Neuronal stem cell (in vitro differentiated cells): Measurements from ENCODE around the gene CGB5.

Source experiments
- DNase-seq: peaks from one replicate; pipeline ENCODE4 v3.0.0-alpha.2; 2013; ENCODE audit warnings: low spot score
- H2AFZ ChIP-seq: one replicate; pipeline ENCODE4 v1.6.1; 2013; ENCODE audit warnings: mild to moderate bottlenecking, low read length, inconsistent platforms
- H2AK5ac ChIP-seq: 2 replicates; pipeline ENCODE4 v1.6.1; 2013; ENCODE audit warnings: low read depth, mild to moderate bottlenecking, inconsistent platforms, low read length, moderate library complexity, mixed read lengths
- H2BK120ac ChIP-seq: 2 replicates; pipeline ENCODE4 v1.6.1; 2013; ENCODE audit warnings: low read depth, mild to moderate bottlenecking, inconsistent platforms, low read length, moderate library complexity, mixed read lengths
- H2BK12ac ChIP-seq: one replicate; pipeline ENCODE4 v1.6.1; 2013; ENCODE audit warnings: low read length, inconsistent platforms
- H2BK15ac ChIP-seq: 2 replicates; pipeline ENCODE4 v1.6.1; 2013; ENCODE audit warnings: mild to moderate bottlenecking, low read length, inconsistent platforms, mixed read lengths
- H2BK5ac ChIP-seq: one replicate; pipeline ENCODE4 v1.6.1; 2013; ENCODE audit warnings: inconsistent platforms, mild to moderate bottlenecking, low read length, moderate library complexity
- H3K14ac ChIP-seq: one replicate; pipeline ENCODE4 v1.6.1; 2013; ENCODE audit warnings: low read length, inconsistent platforms
- H3K18ac ChIP-seq: 2 replicates; pipeline ENCODE4 v1.6.1; 2013; ENCODE audit warnings: low read length, inconsistent platforms
- H3K23ac ChIP-seq: 2 replicates; pipeline ENCODE4 v1.6.1; 2013; ENCODE audit warnings: low read depth, mild to moderate bottlenecking, mixed read lengths, low read length, inconsistent platforms; ENCODE audit not compliant: poor library complexity
- H3K27ac ChIP-seq: replicated peaks from 3 replicates; pipeline ENCODE4 v1.5.1; 2013; ENCODE audit warnings: low read length, inconsistent platforms
- H3K27me3 ChIP-seq, 3 experiments: 2 replicates each; pipeline ENCODE4 v1.6.1; 2013; ENCODE audit warnings: low read length in 3 of 3, mild to moderate bottlenecking in 2 of 3, inconsistent platforms in 1 of 3, low read depth in 1 of 3, mixed read lengths in 1 of 3, moderate library complexity in 1 of 3; ENCODE audit not compliant: control insufficient read depth in 3 of 3, insufficient read depth in 3 of 3
- H3K36me3 ChIP-seq, 2 donors: replicated peaks in 1 of 2; 2 replicates each; pipeline ENCODE4 v1.6.1; 2013; ENCODE audit warnings: low read length in 2 of 2; ENCODE audit not compliant: control insufficient read depth in 2 of 2, insufficient read depth in 2 of 2
- H3K4ac ChIP-seq: 2 replicates; pipeline ENCODE4 v1.6.1; 2013; ENCODE audit warnings: inconsistent platforms, mild to moderate bottlenecking, low read length, moderate library complexity
- H3K4me1 ChIP-seq, 2 donors: 1 replicate in 1 of 2; 2 replicates in 1 of 2; pipeline ENCODE4 v1.6.1; 2013; ENCODE audit warnings: low read length in 2 of 2, low read depth in 1 of 2; ENCODE audit not compliant: control insufficient read depth in 2 of 2, insufficient read depth in 1 of 2
- H3K4me2 ChIP-seq: one replicate; pipeline ENCODE4 v1.6.1; 2013; ENCODE audit warnings: mild to moderate bottlenecking, low read length, inconsistent platforms; ENCODE audit not compliant: insufficient read depth, poor library complexity, severe bottlenecking
- H3K4me3 ChIP-seq, 2 donors: 2 replicates each; pipeline ENCODE4 v1.5.1; 2013; ENCODE audit warnings: low read length in 2 of 2, mild to moderate bottlenecking in 2 of 2, inconsistent platforms in 1 of 2, moderate library complexity in 1 of 2
- H3K79me1 ChIP-seq: one replicate; pipeline ENCODE4 v1.6.1; 2013; ENCODE audit warnings: low read depth, mild to moderate bottlenecking, inconsistent platforms, low read length, moderate library complexity
- H3K9ac ChIP-seq: one replicate; pipeline ENCODE4 v1.6.1; 2013; ENCODE audit warnings: mild to moderate bottlenecking, low read depth, low read length, inconsistent platforms; ENCODE audit not compliant: poor library complexity
- H3K9me3 ChIP-seq, 2 donors: replicated peaks in 1 of 2; 2 replicates each; pipeline versions ENCODE3 to v1.6.1; 2013; ENCODE audit warnings: low read length in 2 of 2, mild to moderate bottlenecking in 2 of 2, inconsistent platforms in 1 of 2, low read depth in 1 of 2, mixed read lengths in 1 of 2, moderate library complexity in 1 of 2; ENCODE audit not compliant: control insufficient read depth in 2 of 2, insufficient read depth in 1 of 2
- H4K8ac ChIP-seq: one replicate; pipeline ENCODE4 v1.6.1; 2013; ENCODE audit warnings: low read depth, mild to moderate bottlenecking, inconsistent platforms, low read length, moderate library complexity
- H4K91ac ChIP-seq: one replicate; pipeline ENCODE4 v1.6.1; 2013; ENCODE audit warnings: low read length, low read depth, mild to moderate bottlenecking, inconsistent platforms; ENCODE audit not compliant: poor library complexity
- WGBS, 2 donors: extraction: QIAGEN DNeasy Blood & Tissue Kit; methylation state at CpG; one replicate each; pipeline ENCODE4 v1.1.7; 2013; ENCODE audit warnings: missing lambda C conversion rate in 2 of 2, mixed read lengths in 1 of 2; ENCODE audit not compliant: insufficient read length in 2 of 2, insufficient replicate concordance in 1 of 2; ENCODE audit errors: extremely low coverage in 2 of 2; 5-methylcytosine and 5-hydroxymethylcytosine counted together

Gene CGB5

GRCh38 chr19:49065905-49066512, 22.4 kb downstream of the CGB5 start:
- Histone ChIP-seq H3K9ac (peak overlapping the region; percentile 25), H3K14ac (peak overlapping the region; percentile 11), H2BK5ac (no peak overlapping the region), H3K27ac (no peak overlapping the region), H2BK12ac (no peak overlapping the region), H2BK15ac (peak overlapping the region; percentile 54), H2AFZ (no peak overlapping the region), H3K27me3 (peaks cover 0 to 78% (median 39%) of the 10 kb centered on the region in 3 experiments), H3K4me2 (no peak overlapping the region), H3K36me3 (no peaks in the 10 kb centered on the region), H2BK120ac (no peak overlapping the region), H3K4me3 (no peak overlapping the region), H4K91ac (no peak overlapping the region), H3K4ac (no peak overlapping the region), H3K4me1 (peaks cover 9 to 10% of the 10 kb centered on the region in 2 donors), H4K8ac (no peak overlapping the region), H3K79me1 (no peaks in the 10 kb centered on the region), H3K23ac (peak overlapping the region; percentile 76), H2AK5ac (peak overlapping the region; percentile 21), H3K18ac (peak overlapping the region; percentile 79), H3K9me3 (peaks cover 4 to 15% of the 10 kb centered on the region in 2 donors)
- WGBS, 2 donors: no CpG with 5 or more reads among the region's 13 CpGs
- no peak for DNase-seq

- Histone ChIP-seq H2AFZ (no peak overlapping the region), H3K4me3 (no peak overlapping the region), H2BK5ac (no peak overlapping the region), H4K91ac (no peak overlapping the region), H4K8ac (no peak overlapping the region), H3K4me2 (no peak overlapping the region), H3K18ac (peak overlapping the region; percentile 28), H3K14ac (no peak overlapping the region), H3K9me3 (peaks cover 12 to 17% of the 10 kb centered on the region in 2 donors), H3K23ac (no peak overlapping the region), H3K79me1 (no peaks in the 10 kb centered on the region), H3K27me3 (peaks cover 10 to 80% (median 53%) of the 10 kb centered on the region in 3 experiments), H3K36me3 (no peaks in the 10 kb centered on the region), H2BK12ac (no peak overlapping the region), H3K4ac (no peak overlapping the region), H3K4me1 (peaks cover 9 to 10% of the 10 kb centered on the region in 2 donors), H2AK5ac (no peak overlapping the region), H3K9ac (peak overlapping the region; percentile 44), H2BK15ac (no peak overlapping the region), H2BK120ac (no peak overlapping the region), H3K27ac (no peak overlapping the region)
- DNase-seq: no peak
- WGBS, 2 donors: no CpG with 5 or more reads among the region's 3 CpGs
These were observed 23.9 kb downstream of the CGB5 start for GRCh38 chr19:49067554-49067953.

- Histone ChIP-seq H2AK5ac (peak overlapping the region; percentile 20), H2BK120ac (no peak overlapping the region), H3K9me3 (peaks cover 12 to 17% of the 10 kb centered on the region in 2 donors), H3K4ac (no peak overlapping the region), H3K23ac (no peak overlapping the region), H3K14ac (no peak overlapping the region), H3K4me2 (no peak overlapping the region), H3K18ac (no peak overlapping the region), H2BK5ac (no peak overlapping the region), H3K27me3 (peaks cover 17 to 84% (median 68%) of the 10 kb centered on the region in 3 experiments), H2AFZ (no peak overlapping the region), H3K9ac (no peak overlapping the region), H2BK12ac (no peak overlapping the region), H3K36me3 (no peaks in the 10 kb centered on the region), H2BK15ac (no peak overlapping the region), H4K91ac (no peak overlapping the region), H3K79me1 (no peaks in the 10 kb centered on the region), H3K4me3 (no peak overlapping the region), H3K27ac (no peak overlapping the region), H4K8ac (no peak overlapping the region), H3K4me1 (peaks cover 9 to 10% of the 10 kb centered on the region in 2 donors)
- DNase-seq: no peak
- WGBS, 2 donors: no CpG with 5 or more reads among the region's 9 CpGs
These were observed 25.4 kb downstream of the CGB5 start for GRCh38 chr19:49069026-49069425.

- H3K9ac ChIP-seq: no peak overlapping the region
- H3K4me2 ChIP-seq: no peak overlapping the region
- no peak overlapping the region for H4K91ac ChIP-seq
- peak overlapping the region; percentile 30 for H2AK5ac ChIP-seq
- peaks cover 2 to 5% of the 10 kb centered on the region in 2 donors for H3K4me1 ChIP-seq
- no CpG with 5 or more reads among the region's 21 CpGs for WGBS, 2 donors
- H4K8ac ChIP-seq: no peak overlapping the region
- H3K18ac ChIP-seq: no peak overlapping the region
- peak overlapping the region; percentile 12 for H2BK15ac ChIP-seq
- H3K14ac ChIP-seq: peak overlapping the region; percentile 71
- H2BK12ac ChIP-seq: no peak overlapping the region
- H3K27me3 ChIP-seq: peaks cover 17 to 79% (median 69%) of the 10 kb centered on the region in 3 experiments
- H3K4me3 ChIP-seq: no peak overlapping the region
- no peak overlapping the region for H2BK120ac ChIP-seq
- no peak overlapping the region for H3K23ac ChIP-seq
- H3K79me1 ChIP-seq: no peaks in the 10 kb centered on the region
- H2BK5ac ChIP-seq: no peak overlapping the region
- peaks cover 12 to 17% of the 10 kb centered on the region in 2 donors for H3K9me3 ChIP-seq
- H2AFZ ChIP-seq: no peak overlapping the region
- H3K4ac ChIP-seq: no peak overlapping the region
- no peak for DNase-seq
- H3K36me3 ChIP-seq: no peaks in the 10 kb centered on the region
- H3K27ac ChIP-seq: no peak overlapping the region
These were observed 26.8 kb downstream of the CGB5 start for GRCh38 chr19:49070416-49070815.
